Measurements from ENCODE around the gene POLE. TPM values are rescaled to one million over a fixed set of nuclear protein-coding genes. Genes with fewer than 3 reads are reported as not detected.

Gene POLE
- total and polyA plus RNA-seq, 2 experiments from 2014 or later = 6.0 to 16.2 TPM

- no peaks in the 10 kb centered on the region for H3K4me1 ChIP-seq (ENCODE audit: insufficient read depth)
- no peak overlapping the region for H3K4me3 ChIP-seq
- no peak overlapping the region for H2AFZ ChIP-seq
- TF ChIP-seq EZH2phosphoT487 (IDR thresholded peaks at IDR 0.05; ENCODE audit: insufficient read depth, low read depth) (no peak), EZH2 (IDR thresholded peaks at IDR 0.05; ENCODE audit: insufficient read depth, poor library complexity, severe bottlenecking) (no peak)
- no peaks in the 10 kb centered on the region for H3F3A ChIP-seq (ENCODE audit: insufficient read depth)
- H3K79me2 ChIP-seq (ENCODE audit: insufficient read depth) = no peaks in the 10 kb centered on the region
- H3K9me3 ChIP-seq (ENCODE audit: low read depth) = no peaks in the 10 kb centered on the region
- H4K20me1 ChIP-seq (ENCODE audit: insufficient read depth) = no peaks in the 10 kb centered on the region
- no peak overlapping the region for H3K9ac ChIP-seq
- no peaks in the 10 kb centered on the region for H3K36me3 ChIP-seq (ENCODE audit: low read depth)
- no peak overlapping the region for H3K27ac ChIP-seq
- WGBS, 2 experiments (ENCODE audit: low coverage in 1 of 2, low lambda C conversion rate in 2 of 2, missing lambda C conversion rate in 2 of 2) = 94 to 96% methylated on average over 16 of the region's 16 CpGs
- no peak for DNase-seq
- H3K27me3 ChIP-seq (replicated peaks; ENCODE audit: insufficient read depth) = no peaks in the 10 kb centered on the region
- in situ Hi-C loops (cut with MboI) = no loop called here
- no peaks in the 10 kb centered on the region for H3K9me2 ChIP-seq (ENCODE audit: insufficient read depth)
- no peak overlapping the region for H3K4me2 ChIP-seq (ENCODE audit: unreplicated experiment)
Observed at GRCh38 chr12:132672116-132672515, 15.0 kb downstream of the POLE start.

GRCh38 chr12:132669166-132669879 is 17.8 kb downstream of the POLE start:
- H3F3A ChIP-seq (ENCODE audit: insufficient read depth) = no peaks in the 10 kb centered on the region
- no peak overlapping the region for H3K27ac ChIP-seq
- H3K4me1 ChIP-seq (ENCODE audit: insufficient read depth) = no peaks in the 10 kb centered on the region
- WGBS, 2 experiments (ENCODE audit: low coverage in 1 of 2, low lambda C conversion rate in 2 of 2, missing lambda C conversion rate in 2 of 2) = 93% methylated on average over 17 of the region's 17 CpGs
- no peaks in the 10 kb centered on the region for H3K79me2 ChIP-seq (ENCODE audit: insufficient read depth)
- no peaks in the 10 kb centered on the region; the same call in 1 of the 2 replicates for H3K36me3 ChIP-seq (ENCODE audit: low read depth)
- TF ChIP-seq EZH2 (IDR thresholded peaks at IDR 0.05; ENCODE audit: insufficient read depth, poor library complexity, severe bottlenecking) = no peak
- no peak for TF ChIP-seq EZH2phosphoT487 (IDR thresholded peaks at IDR 0.05; ENCODE audit: insufficient read depth, low read depth)
- H3K9ac ChIP-seq = no peak overlapping the region
- no peaks in the 10 kb centered on the region for H3K9me3 ChIP-seq (ENCODE audit: low read depth)
- H3K4me2 ChIP-seq (ENCODE audit: unreplicated experiment) = no peak overlapping the region
- no peak overlapping the region for H2AFZ ChIP-seq
- no peak overlapping the region for H3K4me3 ChIP-seq
- H4K20me1 ChIP-seq (ENCODE audit: insufficient read depth) = no peaks in the 10 kb centered on the region
- H3K9me2 ChIP-seq (ENCODE audit: insufficient read depth) = no peaks in the 10 kb centered on the region
- no peaks in the 10 kb centered on the region for H3K27me3 ChIP-seq (replicated peaks; ENCODE audit: insufficient read depth)
- in situ Hi-C loops (cut with MboI) = no loop called here
- no peak for DNase-seq

GRCh38 chr12:132668191-132669088 is 18.7 kb downstream of the POLE start:
- Histone ChIP-seq H3K4me1 (ENCODE audit: insufficient read depth) (no peaks in the 10 kb centered on the region), H3K9ac (no peak overlapping the region), H3K27ac (no peak overlapping the region), H3K27me3 (replicated peaks; ENCODE audit: insufficient read depth) (no peaks in the 10 kb centered on the region), H3K4me3 (no peak overlapping the region), H3K36me3 (ENCODE audit: low read depth) (no peaks in the 10 kb centered on the region; the same call in 1 of the 2 replicates), H3K9me3 (ENCODE audit: low read depth) (no peaks in the 10 kb centered on the region), H3K9me2 (ENCODE audit: insufficient read depth) (no peaks in the 10 kb centered on the region), H4K20me1 (ENCODE audit: insufficient read depth) (no peaks in the 10 kb centered on the region), H3K4me2 (ENCODE audit: unreplicated experiment) (no peak overlapping the region), H2AFZ (no peak overlapping the region), H3F3A (ENCODE audit: insufficient read depth) (no peaks in the 10 kb centered on the region), H3K79me2 (ENCODE audit: insufficient read depth) (no peaks in the 10 kb centered on the region)
- in situ Hi-C loops (cut with MboI) = no loop called here
- 97 to 98% methylated on average over 29 to 30 of the region's 30 CpGs for WGBS, 2 experiments (ENCODE audit: low coverage in 1 of 2, low lambda C conversion rate in 2 of 2, missing lambda C conversion rate in 2 of 2)
- TF ChIP-seq EZH2 (IDR thresholded peaks at IDR 0.05; ENCODE audit: insufficient read depth, poor library complexity, severe bottlenecking) = no peak
- TF ChIP-seq EZH2phosphoT487 (IDR thresholded peaks at IDR 0.05; ENCODE audit: insufficient read depth, low read depth) = no peak
- DNase-seq = no peak

- H3F3A ChIP-seq (ENCODE audit: insufficient read depth) = no peaks in the 10 kb centered on the region
- no peak overlapping the region for H3K4me2 ChIP-seq (ENCODE audit: unreplicated experiment)
- in situ Hi-C loops (cut with MboI) = no loop called here
- H3K27ac ChIP-seq = no peak overlapping the region
- H3K36me3 ChIP-seq (ENCODE audit: low read depth) = no peaks in the 10 kb centered on the region; the same call in 1 of the 2 replicates
- no peaks in the 10 kb centered on the region for H4K20me1 ChIP-seq (ENCODE audit: insufficient read depth)
- H3K9me2 ChIP-seq (ENCODE audit: insufficient read depth) = no peaks in the 10 kb centered on the region
- DNase-seq = no peak
- H3K27me3 ChIP-seq (replicated peaks; ENCODE audit: insufficient read depth) = no peaks in the 10 kb centered on the region
- no peak for TF ChIP-seq EZH2phosphoT487 (IDR thresholded peaks at IDR 0.05; ENCODE audit: insufficient read depth, low read depth)
- no peak for TF ChIP-seq EZH2 (IDR thresholded peaks at IDR 0.05; ENCODE audit: insufficient read depth, poor library complexity, severe bottlenecking)
- H3K9ac ChIP-seq = no peak overlapping the region
- no peak overlapping the region for H2AFZ ChIP-seq
- H3K9me3 ChIP-seq (ENCODE audit: low read depth) = no peaks in the 10 kb centered on the region
- 98 to 99% methylated on average over 6 of the region's 6 CpGs for WGBS, 2 experiments (ENCODE audit: low coverage in 1 of 2, low lambda C conversion rate in 2 of 2, missing lambda C conversion rate in 2 of 2)
- H3K4me3 ChIP-seq = no peak overlapping the region
- H3K4me1 ChIP-seq (ENCODE audit: insufficient read depth) = no peaks in the 10 kb centered on the region
- no peaks in the 10 kb centered on the region for H3K79me2 ChIP-seq (ENCODE audit: insufficient read depth)
Observed at GRCh38 chr12:132665794-132666193, 21.3 kb downstream of the POLE start.
